ENCODE measurements around the gene SPATA9. TPM values are rescaled to one million over a fixed set of nuclear protein-coding genes. Genes with fewer than 3 reads are reported as not detected.
"Not testable (repeated sequence)": the region's sequence is repeated elsewhere in the genome, so short reads cannot be mapped to it uniquely, and the experiment has no call there.

SPATA9 gene
- total RNA-seq, 8 experiments from 2014 or later, result 0.60 to 2.1 (median 1.2) TPM; not detected in 1

DNA sequence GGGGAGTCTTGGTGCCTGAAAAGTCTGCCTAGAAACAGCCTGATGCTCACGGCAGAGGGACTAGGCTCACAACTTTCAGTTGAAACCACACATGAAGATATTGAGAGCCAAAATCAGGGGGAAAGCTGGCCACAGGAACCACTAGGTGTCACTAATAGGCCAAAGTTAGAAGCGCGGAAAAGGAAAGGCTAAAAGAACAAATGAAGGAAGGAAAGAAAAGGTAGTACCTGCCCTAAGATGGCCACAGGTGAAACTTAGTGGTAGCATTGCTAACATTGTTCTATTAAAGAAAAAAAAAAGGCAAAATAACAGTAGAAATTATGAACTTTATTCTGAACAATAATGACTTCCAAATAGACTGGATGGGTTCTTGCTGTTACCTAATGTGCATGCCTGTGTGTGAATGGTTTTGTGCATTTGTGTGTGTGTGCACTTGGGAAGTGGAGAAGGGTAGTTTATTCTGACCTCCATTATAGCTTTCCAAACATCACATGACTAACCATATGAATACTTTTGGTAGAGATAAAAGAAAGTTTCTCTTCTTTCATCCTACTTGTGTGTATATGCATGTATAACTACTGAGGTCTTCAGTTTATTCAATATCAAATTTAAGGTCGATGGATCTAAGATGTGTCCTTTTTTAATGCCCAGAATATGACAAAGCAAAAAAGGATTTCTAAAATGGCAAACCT lies 38.3 kb downstream of the SPATA9 start:
- WGBS, 10 experiments, result 0 to 45% (median 27%) methylated on average over 1 to 4 of the region's 4 CpGs; no CpG with 5 or more reads in 1 of the 10 experiments
- in situ Hi-C loops (cut with MboI; ENCODE audit: low pct_unique_long_range_greater_than_20kb in 2 of 9, low sequenced_read_pairs in 9 of 9, unreplicated experiment in 9 of 9), result loop anchor here in 2 of 9 experiments (25.0 kb wide), 1 partner anchor 193 kb away; no protein-coding TSS in a partner anchor
- Histone ChIP-seq H3K4me3 (no peak overlapping the region), H3K4me1 (replicated peaks in 1 of 2) (peaks cover 0 to 8% of the 10 kb centered on the region in 2 donors), H3K27ac (no peak overlapping the region)
- ATAC-seq (replicated peaks in 6 of 8), result peak in 1 of 8 experiments; percentile 6

DNA sequence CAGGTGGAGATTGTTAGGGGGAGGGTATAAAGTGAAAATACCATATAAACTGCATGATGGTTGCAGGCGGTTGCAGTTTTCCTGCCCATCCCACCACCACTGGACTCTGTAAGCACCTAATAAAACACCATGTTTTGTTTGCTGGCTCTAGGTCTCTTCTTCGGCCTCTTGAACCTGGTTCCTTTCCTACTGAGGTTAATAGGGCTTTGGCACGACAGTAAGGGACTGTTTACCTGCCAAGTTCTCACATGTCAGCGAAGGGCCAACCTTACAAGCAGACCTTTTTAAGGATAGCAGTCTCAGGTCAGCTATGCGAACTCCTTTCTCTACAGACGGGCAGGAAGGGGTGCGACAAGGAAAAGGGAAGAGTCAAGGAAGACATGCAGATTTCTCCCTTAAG lies 39.6 kb downstream of the SPATA9 start:
- Histone ChIP-seq H3K27ac (no peak overlapping the region), H3K4me1 (replicated peaks in 1 of 2) (peaks cover 0 to 7% of the 10 kb centered on the region in 2 donors), H3K4me3 (no peak overlapping the region)
- in situ Hi-C loops (cut with MboI; ENCODE audit: low pct_unique_long_range_greater_than_20kb in 2 of 9, low sequenced_read_pairs in 9 of 9, unreplicated experiment in 9 of 9), result loop anchor here in 2 of 9 experiments (25.0 kb wide), 1 partner anchor 194 kb away; no protein-coding TSS in a partner anchor
- WGBS, 10 experiments, result 62 to 93% (median 83%) methylated on average over 1 to 6 of the region's 7 CpGs; no CpG with 5 or more reads in 1 of the 10 experiments
- no peak for ATAC-seq (replicated peaks in 6 of 8)

DNA sequence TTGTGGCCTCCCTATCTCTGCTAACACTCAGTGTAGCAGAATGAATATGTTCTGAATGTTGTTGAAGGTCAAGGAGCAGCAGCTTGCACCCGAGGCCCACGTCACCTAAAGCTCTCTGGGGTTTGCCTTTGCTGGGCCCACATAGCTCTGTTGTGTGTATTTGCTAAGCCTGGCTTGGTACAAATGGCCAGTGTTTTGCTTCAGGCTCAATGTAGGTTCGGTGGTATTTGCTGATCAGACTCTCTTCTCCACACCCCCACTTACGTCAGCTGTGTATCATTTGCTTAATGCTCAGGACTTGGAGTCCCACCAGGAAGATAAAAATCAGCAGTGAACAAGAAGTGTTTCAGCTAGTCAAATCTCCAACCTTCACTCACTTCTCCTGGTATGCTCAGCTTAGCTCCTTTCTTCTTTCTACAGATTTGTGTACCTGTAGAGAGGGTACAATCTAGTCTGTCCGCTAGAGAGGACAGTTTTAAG lies 41.0 kb downstream of the SPATA9 start:
- ATAC-seq (replicated peaks in 6 of 8), result no peak
- Histone ChIP-seq H3K4me3 (no peak overlapping the region), H3K27ac (no peak overlapping the region), H3K4me1 (replicated peaks in 1 of 2) (no peaks in the 10 kb centered on the region)
- WGBS, 10 experiments, result 63 to 100% (median 86%) methylated on average over 1 to 5 of the region's 5 CpGs; no CpG with 5 or more reads in 2 of the 10 experiments
- in situ Hi-C loops (cut with MboI; ENCODE audit: low pct_unique_long_range_greater_than_20kb in 2 of 9, low sequenced_read_pairs in 9 of 9, unreplicated experiment in 9 of 9), result loop anchor here in 2 of 9 experiments (25.0 kb wide), 1 partner anchor 196 kb away; no protein-coding TSS in a partner anchor

DNA sequence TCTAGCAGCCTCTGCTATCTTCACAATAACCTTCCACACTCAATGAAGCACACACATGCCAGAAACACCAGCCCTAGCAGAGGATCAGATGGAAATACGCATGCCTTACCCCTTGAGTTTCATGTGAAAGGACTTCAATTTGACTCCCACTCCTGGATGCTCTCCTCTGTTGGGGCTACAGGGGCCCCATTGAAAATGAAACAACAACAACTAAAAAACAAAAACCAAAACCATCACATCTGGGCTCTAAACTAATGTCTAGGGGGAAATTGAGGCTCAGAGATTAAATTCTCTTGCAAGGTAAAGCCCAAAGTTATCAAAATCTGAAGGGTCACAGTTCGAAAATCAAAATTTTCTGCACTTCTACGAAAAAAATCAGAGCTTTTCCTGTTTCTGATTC lies 44.2 kb downstream of the SPATA9 start:
- H3K4me3 ChIP-seq, result no peak overlapping the region
- in situ Hi-C loops (cut with MboI; ENCODE audit: low pct_unique_long_range_greater_than_20kb in 2 of 9, low sequenced_read_pairs in 9 of 9, unreplicated experiment in 9 of 9), result loop anchor here in 3 of 9 experiments (10.0 to 25.0 kb wide), 2 partner anchors 199 to 206 kb away; no protein-coding TSS in a partner anchor
- no peak for ATAC-seq (replicated peaks in 6 of 8)
- H3K4me1 ChIP-seq (replicated peaks in 1 of 2), result no peaks in the 10 kb centered on the region
- no peak overlapping the region for H3K27ac ChIP-seq
- WGBS, 10 experiments, result 0 to 80% (median 63%) methylated on average over 1 to 3 of the region's 3 CpGs; no CpG with 5 or more reads in 2 of the 10 experiments

DNA sequence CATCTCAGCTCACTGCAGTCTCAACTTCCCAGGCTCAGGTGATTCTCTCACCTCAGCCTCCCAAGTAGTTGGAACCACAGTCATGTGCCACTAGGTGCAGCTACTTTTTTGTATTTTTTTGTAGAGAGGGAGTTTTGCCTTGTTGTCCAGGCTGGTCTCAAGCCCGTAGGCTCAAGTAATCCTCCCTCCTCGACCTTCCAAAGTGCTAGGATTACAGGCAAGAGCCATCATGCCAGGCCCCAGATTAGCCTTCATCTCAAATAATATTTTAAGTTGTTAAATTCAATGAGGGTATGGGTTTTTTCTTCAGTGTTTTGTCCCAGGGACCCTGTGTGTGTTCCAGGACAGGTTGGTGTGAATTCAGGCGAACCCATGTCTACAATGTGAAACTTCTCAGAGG lies 48.7 kb downstream of the SPATA9 start:
- in situ Hi-C loops (cut with MboI; ENCODE audit: low pct_unique_long_range_greater_than_20kb in 2 of 9, low sequenced_read_pairs in 9 of 9, unreplicated experiment in 9 of 9), result loop anchor here in 3 of 9 experiments (10.0 to 25.0 kb wide), 2 partner anchors 203 to 211 kb away; no protein-coding TSS in a partner anchor
- no peak for ATAC-seq (replicated peaks in 6 of 8)
- WGBS, 10 experiments, result 50 to 100% (median 83%) methylated on average over 1 to 3 of the region's 3 CpGs; no CpG with 5 or more reads in 2 of the 10 experiments
- Histone ChIP-seq H3K4me1 (replicated peaks in 1 of 2) (no peaks in the 10 kb centered on the region), H3K27ac (no peak overlapping the region), H3K4me3 (no peak overlapping the region)

DNA sequence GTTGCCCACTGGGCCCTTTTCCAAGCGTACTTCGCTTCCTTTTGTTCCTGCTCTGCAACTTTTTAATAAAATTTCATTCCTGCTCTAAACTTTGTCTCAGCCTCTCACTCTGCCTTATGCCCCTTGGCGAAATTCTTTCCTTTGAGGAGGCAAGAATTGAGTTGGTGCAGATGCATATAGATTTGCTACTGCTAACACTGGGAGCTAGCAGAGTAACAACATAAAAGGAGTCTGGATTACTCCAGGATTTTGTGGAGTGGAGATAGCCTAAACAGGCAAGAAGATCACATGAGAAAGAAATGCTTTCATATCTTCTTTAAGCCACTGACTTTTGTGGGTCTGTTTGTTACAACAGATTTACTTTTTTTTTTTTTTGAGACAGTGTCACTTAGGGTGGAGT lies 49.1 kb downstream of the SPATA9 start:
- 80 to 100% (median 90%) methylated on average over 1 to 3 of the region's 3 CpGs; no CpG with 5 or more reads in 4 of the 10 experiments for WGBS, 10 experiments
- no peak for ATAC-seq (replicated peaks in 6 of 8)
- no peak overlapping the region for H3K27ac ChIP-seq
- no peak overlapping the region for H3K4me3 ChIP-seq
- in situ Hi-C loops (cut with MboI; ENCODE audit: low pct_unique_long_range_greater_than_20kb in 2 of 9, low sequenced_read_pairs in 9 of 9, unreplicated experiment in 9 of 9), result loop anchor here in 3 of 9 experiments (10.0 to 25.0 kb wide), 2 partner anchors 204 to 211 kb away; no protein-coding TSS in a partner anchor
- H3K4me1 ChIP-seq (replicated peaks in 1 of 2), result no peaks in the 10 kb centered on the region

DNA sequence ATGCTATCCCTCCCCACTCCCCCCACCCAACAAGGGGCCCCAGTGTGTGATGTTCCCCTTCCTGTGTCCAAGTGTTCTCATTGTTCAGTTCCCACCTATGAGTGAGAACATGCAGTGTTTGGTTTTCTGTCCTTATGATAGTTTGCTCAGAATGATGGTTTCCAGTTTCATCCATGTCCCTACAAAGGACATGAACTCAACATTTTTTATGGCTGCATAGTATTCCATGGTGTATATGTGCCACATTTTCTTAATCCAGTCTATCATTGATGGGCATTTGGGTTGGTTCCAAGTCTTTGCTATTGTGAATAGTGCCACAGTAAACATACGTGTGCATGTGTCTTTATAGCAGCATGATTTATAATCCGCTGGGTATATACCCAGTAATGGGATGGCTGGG lies 49.8 kb downstream of the SPATA9 start:
- in situ Hi-C loops (cut with MboI; ENCODE audit: low pct_unique_long_range_greater_than_20kb in 2 of 9, low sequenced_read_pairs in 9 of 9, unreplicated experiment in 9 of 9), result loop anchor here in 3 of 9 experiments (10.0 to 25.0 kb wide), 2 partner anchors 204 to 212 kb away; no protein-coding TSS in a partner anchor
- no CpG with 5 or more reads among the region's 2 CpGs for WGBS, 10 experiments
- ATAC-seq (replicated peaks in 6 of 8); H3K4me3 ChIP-seq; H3K27ac ChIP-seq; H3K4me1 ChIP-seq (replicated peaks in 1 of 2): not testable (repeated sequence)

DNA sequence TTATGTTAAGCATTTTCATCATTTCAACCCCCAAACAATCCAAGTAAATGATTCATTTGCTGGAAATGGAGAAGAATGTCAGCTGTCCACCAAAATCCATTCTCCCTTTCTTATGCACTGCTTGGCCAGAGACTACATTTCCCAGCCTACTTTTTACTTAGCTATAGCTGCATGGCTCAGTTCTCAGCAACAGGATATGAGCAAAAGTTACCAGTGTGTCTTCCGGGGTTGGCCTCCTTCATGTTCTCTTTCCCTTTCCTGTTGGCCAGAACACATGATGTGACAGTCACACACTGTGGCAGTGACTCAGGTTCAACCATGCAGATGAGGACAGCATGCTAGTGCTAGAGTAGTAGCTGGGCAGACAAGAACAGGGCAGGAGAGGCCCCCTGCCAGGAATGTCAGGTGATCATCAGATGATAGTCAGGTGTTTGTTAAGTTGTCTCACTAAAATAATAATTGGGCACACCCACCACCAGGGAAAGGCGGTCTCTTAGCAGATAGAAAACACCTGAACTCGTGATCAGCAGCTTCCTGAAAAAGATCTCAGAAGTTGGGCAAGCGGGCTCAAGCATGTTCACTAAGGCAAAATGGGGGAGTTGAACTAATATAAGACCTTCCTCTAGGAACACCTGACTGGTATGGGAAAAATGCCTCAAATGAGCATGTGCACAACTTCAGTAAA lies 50.7 kb downstream of the SPATA9 start:
- WGBS, 10 experiments, result 80 to 100% (median 100%) methylated on average over 1 to 4 of the region's 4 CpGs; no CpG with 5 or more reads in 1 of the 10 experiments
- Histone ChIP-seq H3K27ac (no peak overlapping the region), H3K4me3 (no peak overlapping the region), H3K4me1 (replicated peaks in 1 of 2) (no peaks in the 10 kb centered on the region)
- peak in 2 of 8 experiments; percentile 73 to 84 for ATAC-seq (replicated peaks in 6 of 8)
- in situ Hi-C loops (cut with MboI; ENCODE audit: low pct_unique_long_range_greater_than_20kb in 2 of 9, low sequenced_read_pairs in 9 of 9, unreplicated experiment in 9 of 9), result loop anchor here in 3 of 9 experiments (10.0 to 25.0 kb wide), 2 partner anchors 205 to 213 kb away; no protein-coding TSS in a partner anchor

DNA sequence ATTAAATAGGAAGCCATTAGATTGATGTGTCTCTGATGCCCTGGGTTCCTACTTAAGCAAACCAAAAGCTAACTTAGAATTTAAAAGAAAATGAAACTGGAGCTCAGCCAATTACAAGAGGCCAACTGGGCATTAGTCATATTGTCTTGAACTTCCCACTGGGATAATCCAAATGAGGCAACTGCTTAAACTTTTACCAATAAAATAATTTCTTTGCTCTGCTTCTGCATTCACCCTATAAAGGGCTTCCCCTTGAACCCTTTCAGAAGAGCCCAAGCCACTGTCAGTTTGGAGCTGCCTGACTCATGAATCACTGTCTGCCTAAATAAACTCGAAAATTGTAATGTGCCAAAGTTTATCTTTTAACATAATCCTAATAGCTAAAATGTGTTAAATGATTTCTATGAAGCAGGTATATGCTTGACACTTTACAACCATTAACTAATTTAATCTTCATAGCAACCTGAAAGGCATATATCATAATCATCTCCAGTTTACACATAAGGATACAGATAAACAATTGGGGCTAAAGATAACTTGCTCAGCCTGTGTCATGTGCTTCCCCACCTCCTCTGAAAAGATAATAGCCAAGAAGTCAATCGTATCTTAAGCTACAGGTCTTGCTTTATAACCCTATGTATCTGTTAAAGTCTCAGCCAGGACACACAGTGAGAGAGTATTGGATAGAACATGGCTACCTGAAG lies 51.4 kb downstream of the SPATA9 start:
- ATAC-seq (replicated peaks in 6 of 8), result peak in 2 of 8 experiments; percentile 31 to 41
- Histone ChIP-seq H3K4me3 (no peak overlapping the region), H3K27ac (no peak overlapping the region), H3K4me1 (replicated peaks in 1 of 2) (no peaks in the 10 kb centered on the region)
- in situ Hi-C loops (cut with MboI; ENCODE audit: low pct_unique_long_range_greater_than_20kb in 2 of 9, low sequenced_read_pairs in 9 of 9, unreplicated experiment in 9 of 9), result loop anchor here in 3 of 9 experiments (10.0 to 25.0 kb wide), 2 partner anchors 206 to 213 kb away; no protein-coding TSS in a partner anchor
- WGBS, 10 experiments, result 14 to 85% (median 58%) methylated on average over 1 to 2 of the region's 2 CpGs; no CpG with 5 or more reads in 2 of the 10 experiments

DNA sequence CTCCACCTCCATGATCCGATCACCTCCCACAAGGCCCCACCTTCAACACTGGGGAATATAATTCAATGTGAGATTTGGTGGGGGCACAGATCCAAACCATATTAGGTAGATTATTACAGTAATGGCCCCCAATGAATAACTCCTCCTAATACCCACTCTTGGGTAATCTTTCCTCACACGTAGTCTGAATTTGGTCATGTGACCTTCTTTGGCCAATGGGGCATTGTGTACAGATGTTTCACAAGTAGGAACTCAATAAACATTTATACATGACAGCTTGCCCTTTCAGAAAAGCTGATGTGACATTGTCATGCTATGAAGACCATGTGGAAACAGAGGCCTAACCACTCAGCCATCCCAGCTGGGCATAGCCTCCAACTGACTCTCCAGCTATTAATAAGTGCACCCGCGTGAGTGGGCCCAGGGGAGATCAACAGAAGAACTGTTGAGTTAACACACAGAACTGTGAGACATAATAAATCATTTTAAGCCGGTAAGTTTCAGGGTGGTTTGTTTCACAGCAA lies 52.3 kb downstream of the SPATA9 start:
- no peaks in the 10 kb centered on the region for H3K4me1 ChIP-seq (replicated peaks in 1 of 2)
- H3K4me3 ChIP-seq, result no peak overlapping the region
- WGBS, 10 experiments, result 82 to 100% (median 96%) methylated on average over 2 to 5 of the region's 5 CpGs; no CpG with 5 or more reads in 3 of the 10 experiments
- ATAC-seq (replicated peaks in 6 of 8), result no peak
- in situ Hi-C loops (cut with MboI; ENCODE audit: low pct_unique_long_range_greater_than_20kb in 2 of 9, low sequenced_read_pairs in 9 of 9, unreplicated experiment in 9 of 9), result loop anchor here in 3 of 9 experiments (10.0 to 25.0 kb wide), 2 partner anchors 207 to 214 kb away; no protein-coding TSS in a partner anchor
- H3K27ac ChIP-seq, result no peak overlapping the region

DNA sequence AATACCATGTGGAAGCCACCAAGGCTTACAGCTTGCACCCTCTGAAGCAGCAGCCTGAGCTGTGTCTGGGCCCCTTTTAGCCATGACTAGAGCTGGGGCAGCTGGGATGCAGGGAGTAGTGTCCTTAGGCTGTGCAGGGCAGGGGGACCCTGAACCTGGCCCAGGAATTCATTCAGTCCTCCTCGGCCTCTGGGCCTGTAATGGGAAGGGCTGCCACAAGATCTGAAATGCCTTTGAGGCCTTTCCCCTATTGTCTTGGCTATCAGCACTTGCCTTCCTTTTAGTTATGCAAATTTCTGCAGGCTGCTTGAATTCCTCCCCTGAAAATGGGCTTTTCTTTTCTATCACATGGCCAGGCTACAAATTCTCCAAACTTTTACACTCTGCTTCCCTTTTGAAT lies 53.9 kb downstream of the SPATA9 start:
- no peak overlapping the region for H3K4me3 ChIP-seq

More for the DNA sequence above, 53.9 kb downstream of the SPATA9 start:
- no peak for ATAC-seq (replicated peaks in 6 of 8)
- H3K27ac ChIP-seq, result no peak overlapping the region
- in situ Hi-C loops (cut with MboI; ENCODE audit: low pct_unique_long_range_greater_than_20kb in 2 of 9, low sequenced_read_pairs in 9 of 9, unreplicated experiment in 9 of 9), result loop anchor here in 2 of 9 experiments (25.0 kb wide), 1 partner anchor 208 kb away; no protein-coding TSS in a partner anchor
- no peaks in the 10 kb centered on the region for H3K4me1 ChIP-seq (replicated peaks in 1 of 2)
- 60 to 100% methylated on average over 1 of the region's 1 CpG; no CpG with 5 or more reads in 8 of the 10 experiments for WGBS, 10 experiments

Measured in motor neuron (in vitro differentiated cells).